Measurements from ENCODE around the gene SEC63.

The SEC63 gene

DNA sequence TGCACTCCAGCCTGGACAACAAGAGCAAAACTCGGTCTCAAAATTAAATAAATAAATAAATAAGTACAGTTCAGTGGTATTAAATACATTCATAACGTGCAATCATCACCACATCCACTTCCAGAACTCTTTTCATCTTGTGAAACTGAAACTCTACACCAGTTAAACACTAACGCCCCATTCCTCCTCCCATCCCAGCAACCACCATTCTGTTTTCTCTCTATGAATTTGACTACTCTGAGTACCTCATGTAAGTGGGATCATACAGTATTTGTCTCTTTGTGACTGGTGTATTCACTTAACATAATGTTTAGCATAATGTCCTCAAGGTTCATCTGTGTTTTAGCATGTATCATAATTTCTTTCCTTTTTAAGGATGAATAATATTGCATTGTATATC, 104.8 kb downstream of the SEC63 start:
- DNase-seq: no peak

- DNase-seq: no peak
Observed at GRCh38 chr6:107849325-107849724, 108.7 kb downstream of the SEC63 start.

GRCh38 chr6:107847844-107848802, 109.9 kb downstream of the SEC63 start:
- peak; percentile 49 to 71 (median 60) for DNase-seq

GRCh38 chr6:107846262-107846795, 111.7 kb downstream of the SEC63 start:
- no peak for DNase-seq

GRCh38 chr6:107845777-107846176, 112.2 kb downstream of the SEC63 start:
- DNase-seq: no peak

- DNase-seq: no peak
Observed at GRCh38 chr6:107843400-107843799, 114.6 kb downstream of the SEC63 start.

DNA sequence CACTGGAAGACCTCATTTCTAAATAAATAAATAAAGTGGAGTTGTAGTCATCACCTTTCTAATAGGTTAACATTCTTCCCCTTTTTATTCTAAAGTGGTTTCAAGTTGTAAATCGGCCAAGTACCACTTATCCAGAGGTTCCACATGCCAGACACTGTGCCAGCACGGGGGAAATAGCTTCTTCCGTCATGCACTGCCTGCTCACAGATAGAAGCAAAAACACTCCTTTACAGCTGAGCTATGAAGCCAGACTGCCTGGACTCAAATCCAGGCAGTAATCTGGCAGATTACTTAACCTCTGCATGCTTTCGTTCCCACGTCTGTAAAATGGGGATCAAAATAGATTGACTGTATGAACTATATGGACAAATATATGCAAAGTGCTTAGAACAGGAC, 116.7 kb downstream of the SEC63 start:
- DNase-seq: no peak

- no peak for DNase-seq
Observed at GRCh38 chr6:107840636-107841274, 117.3 kb downstream of the SEC63 start.

DNA sequence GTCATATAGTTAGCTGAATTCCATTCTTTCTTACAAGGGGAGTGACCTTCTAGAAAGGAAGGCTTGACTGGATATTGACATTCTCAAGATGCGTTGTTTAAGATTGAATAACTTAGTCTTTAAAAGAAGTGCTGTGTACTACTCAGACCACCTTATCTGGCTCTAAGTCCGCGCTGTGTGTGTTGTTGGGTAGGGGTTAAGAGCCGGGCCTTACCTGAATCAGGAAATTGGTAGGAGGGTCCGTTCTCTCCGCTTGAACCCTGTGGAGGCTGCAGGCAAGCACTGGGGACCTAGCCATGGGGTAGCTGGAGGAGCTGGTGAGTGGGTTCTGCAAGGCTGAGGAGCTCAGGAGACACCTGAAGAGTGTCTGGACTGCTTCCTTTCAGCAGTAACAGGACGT, 124.9 kb downstream of the SEC63 start:
- DNase-seq: no peak

GRCh38 chr6:107832151-107833056, 125.6 kb downstream of the SEC63 start:
- no peak for DNase-seq

DNA sequence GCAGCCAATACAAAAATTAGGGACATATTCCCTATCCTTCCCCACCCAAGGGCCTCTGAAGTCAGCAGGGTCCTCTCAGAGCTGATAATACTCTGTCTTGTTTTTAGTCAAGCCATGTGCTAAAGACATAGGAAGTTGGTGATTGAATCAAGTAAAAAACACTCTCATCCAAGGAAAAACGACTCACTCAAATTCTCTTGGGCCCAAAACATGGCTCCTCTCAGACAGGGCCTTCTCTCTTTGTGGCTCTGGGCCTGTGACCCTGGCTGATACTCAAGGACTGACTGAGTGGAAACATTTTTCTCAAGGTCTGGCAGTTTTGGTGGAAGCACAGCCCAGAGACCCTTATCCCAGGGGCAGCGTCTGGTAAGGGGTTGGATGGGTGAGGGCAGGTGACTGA, 127.9 kb downstream of the SEC63 start:
- no peak for DNase-seq

DNA sequence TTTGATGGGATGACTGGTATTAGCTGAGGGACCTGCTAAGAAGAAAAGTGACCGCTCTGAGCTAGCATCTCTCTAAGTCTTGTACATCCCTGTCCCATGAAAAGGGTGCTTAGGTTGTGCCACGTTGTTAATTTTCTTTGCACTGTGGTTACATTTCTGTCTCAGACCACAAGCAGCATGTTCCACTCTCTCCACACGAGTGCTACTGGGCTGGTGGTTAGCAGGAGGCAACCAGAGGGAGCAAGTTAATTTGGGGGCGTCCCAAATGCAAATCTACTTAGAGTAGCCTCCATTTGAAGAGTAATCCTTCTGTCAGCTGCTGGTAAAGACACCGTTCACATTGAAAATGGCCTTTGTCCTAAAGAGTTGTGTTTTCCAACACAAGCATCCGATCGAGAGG, 130.5 kb downstream of the SEC63 start:
- DNase-seq: no peak

GRCh38 chr6:107823047-107823557, 134.9 kb downstream of the SEC63 start:
- DNase-seq: no peak

DNA sequence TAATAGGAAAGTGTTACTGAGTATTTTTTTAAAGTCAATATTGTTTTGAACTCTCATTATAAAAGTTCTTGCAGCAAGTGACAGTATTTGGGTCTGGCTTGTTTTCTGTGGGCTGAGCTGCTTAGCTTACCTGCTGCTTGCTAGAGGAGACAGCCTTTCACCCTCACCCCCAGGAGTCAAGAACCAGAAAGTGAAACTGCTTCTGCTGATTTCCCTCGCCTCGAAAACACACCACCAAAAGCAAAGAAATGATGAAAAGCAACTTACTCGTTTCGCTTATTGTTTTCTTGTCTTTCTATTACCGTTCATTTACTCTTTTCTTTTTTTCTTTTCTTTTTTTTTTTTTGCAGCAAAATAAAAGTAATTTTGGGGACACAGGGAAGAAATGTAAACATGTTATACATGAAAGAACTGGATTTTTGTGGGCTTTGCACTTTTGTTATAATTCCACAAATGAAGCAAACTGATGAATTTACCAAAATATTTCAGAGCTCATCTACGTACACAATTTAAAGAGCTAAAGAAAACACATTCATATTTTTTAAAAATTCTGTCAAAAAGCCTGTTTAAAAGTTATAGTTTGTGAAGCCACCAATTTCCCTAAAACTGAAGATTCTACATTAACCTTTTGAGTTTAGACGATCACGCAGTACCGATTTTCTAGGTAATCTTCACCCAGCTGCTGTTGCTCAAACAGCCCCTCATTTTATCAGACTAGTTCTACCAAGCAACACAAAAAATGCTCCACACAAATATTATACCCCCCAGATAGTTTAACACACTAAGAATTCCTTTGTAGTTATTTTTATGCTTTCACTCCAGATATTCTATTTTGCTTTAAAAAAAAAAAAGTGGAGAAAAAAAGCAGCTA, 135.6 kb downstream of the SEC63 start:
- DNase-seq: peak in 2 of 4 experiments; percentile 28 to 45

- no peak for DNase-seq
Observed at GRCh38 chr6:107821591-107821990, 136.4 kb downstream of the SEC63 start.

GRCh38 chr6:107820338-107821261, 137.4 kb downstream of the SEC63 start:
- no peak for DNase-seq

DNA sequence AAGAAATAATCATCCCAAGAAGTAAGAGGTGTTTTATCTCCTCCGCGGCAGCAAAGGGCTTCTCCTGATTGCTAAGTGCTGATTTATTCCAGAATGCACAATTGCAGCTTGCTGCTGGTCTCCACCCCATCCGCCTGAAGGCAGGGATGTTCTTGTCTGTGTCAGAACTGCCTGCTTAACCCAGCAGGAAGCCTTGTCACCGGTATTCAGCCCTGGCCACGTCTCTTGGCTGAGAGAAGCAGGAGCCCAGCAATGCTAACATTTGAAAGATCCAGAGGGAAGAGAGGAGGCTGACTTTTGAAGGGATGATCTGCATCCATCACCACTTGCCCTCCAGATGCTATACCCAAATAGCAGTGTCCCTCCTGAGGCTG, 138.1 kb downstream of the SEC63 start:
- no peak for DNase-seq

DNA sequence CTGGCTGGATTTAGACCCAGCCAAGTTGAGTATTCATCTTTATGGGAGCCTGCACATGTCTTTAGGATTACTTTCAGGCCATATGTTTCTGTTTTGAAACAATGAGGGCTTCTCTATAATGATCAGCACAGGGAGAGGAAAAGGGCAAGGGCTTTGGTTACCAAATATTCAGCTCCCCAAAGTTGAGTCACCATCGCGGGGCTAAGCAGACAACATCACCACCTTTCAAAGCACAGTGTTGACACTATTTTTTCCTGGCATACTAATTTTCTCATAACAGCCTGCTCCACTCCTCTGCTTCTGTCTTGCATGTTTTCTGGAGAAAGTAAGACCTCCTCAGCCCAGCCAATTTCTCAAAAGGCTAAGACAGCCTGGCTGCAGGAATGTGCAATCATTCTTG, 138.8 kb downstream of the SEC63 start:
- no peak for DNase-seq

DNA sequence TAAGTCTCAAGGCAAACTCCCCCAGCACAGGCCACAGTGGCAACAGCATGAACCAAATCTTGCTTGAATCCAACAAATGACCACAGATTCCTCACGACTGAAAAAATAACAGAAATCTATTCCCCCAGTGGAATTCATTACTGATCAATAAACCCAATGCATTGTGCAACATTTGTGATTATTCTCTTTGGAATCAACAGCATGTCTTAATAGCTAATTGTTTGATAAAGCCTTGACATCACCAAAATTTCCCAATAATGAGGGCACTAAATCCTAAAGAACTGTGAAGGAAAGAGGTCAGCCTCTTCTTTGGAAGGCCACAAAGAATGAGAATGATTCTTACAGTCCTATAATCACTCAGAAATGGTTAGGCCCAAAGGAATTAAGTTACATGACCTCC, 139.7 kb downstream of the SEC63 start:
- no peak for DNase-seq

GRCh38 chr6:107817784-107818183, 140.2 kb downstream of the SEC63 start:
- no peak for DNase-seq

Data from activated CD4-positive, CD25-positive, alpha-beta regulatory T cell (primary cell).